Keratinocyte (primary cell): Measurements from ENCODE around the gene COL7A1.

Experiments
- CTCF ChIP-seq, 3 experiments: IDR thresholded peaks in 1 of 3; conservative IDR thresholded peaks in 1 of 3; optimal IDR thresholded peaks in 1 of 3; 2 replicates in 2 of 3; 3 replicates in 1 of 3; pipeline versions ENCODE3 to v1.5.1; 2011; ENCODE audit warnings: low read length in 3 of 3, mild to moderate bottlenecking in 3 of 3, moderate library complexity in 2 of 3, control low read depth in 1 of 3, inconsistent platforms in 1 of 3; ENCODE audit not compliant: insufficient read depth in 2 of 3; ENCODE audit errors: extremely low read depth in 1 of 3
- EZH2 ChIP-seq: IDR thresholded peaks from one replicate; pipeline ENCODE4 v1.6.1; 2012; ENCODE audit warnings: inconsistent platforms, mild to moderate bottlenecking, low read length, moderate library complexity

- TF ChIP-seq CTCF (optimal IDR thresholded peaks at IDR 0.05 in 1 of 3, IDR thresholded peaks at IDR 0.05 in 1 of 3, conservative IDR thresholded peaks at IDR 0.05 in 1 of 3; ENCODE audit: extremely low read depth in 1 of 3, insufficient read depth in 2 of 3, low read length in 3 of 3) (no peak), EZH2 (no peak)
Observed at GRCh38 chr3:48584836-48585235, 10.3 kb downstream of the COL7A1 start.
